22Rv1 (cell line): Measurements from ENCODE around the gene MBD6.

Experiments
- H3K27ac ChIP-seq: fragments of 450-650 bp; 2 replicates; pipeline ENCODE4 v1.5.1; 2017
- ZFX ChIP-seq: fragments of 450-650 bp; IDR thresholded peaks from 2 replicates; pipeline ENCODE4 v1.6.1; 2017; ENCODE audit warnings: antibody characterized with exemption, borderline replicate concordance
- TF ChIP-seq, protein P1 (sequence below): fragments of 450-650 bp; IDR thresholded peaks from 2 replicates; pipeline ENCODE4 v1.5.1; 2017; ENCODE audit warnings: mild to moderate bottlenecking

MBD6 gene

DNA sequence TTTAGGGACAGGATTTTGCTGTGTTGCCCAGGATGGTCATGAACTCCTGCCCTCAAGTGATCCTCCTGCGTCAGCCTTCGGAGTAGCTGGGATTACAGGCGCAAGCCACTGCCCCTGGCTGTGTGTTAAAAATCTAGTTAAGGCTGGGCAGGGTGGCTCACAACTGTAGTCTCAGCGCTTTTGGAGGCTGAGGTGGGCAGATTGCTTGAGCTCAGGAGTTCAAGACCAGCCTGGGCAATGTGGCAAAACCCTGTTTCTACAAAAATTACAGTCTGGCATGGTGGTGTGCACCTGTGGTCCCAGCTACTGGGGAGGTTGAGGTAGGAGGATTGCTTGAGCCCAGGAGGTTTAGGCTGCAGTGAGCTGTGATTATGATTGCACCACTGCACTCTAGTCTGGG is 11.5 kb upstream of the MBD6 start:
- H3K27ac ChIP-seq, result peak overlapping the region; percentile 9; the same call in 1 of the 2 replicates
- TF ChIP-seq, protein P1, sequence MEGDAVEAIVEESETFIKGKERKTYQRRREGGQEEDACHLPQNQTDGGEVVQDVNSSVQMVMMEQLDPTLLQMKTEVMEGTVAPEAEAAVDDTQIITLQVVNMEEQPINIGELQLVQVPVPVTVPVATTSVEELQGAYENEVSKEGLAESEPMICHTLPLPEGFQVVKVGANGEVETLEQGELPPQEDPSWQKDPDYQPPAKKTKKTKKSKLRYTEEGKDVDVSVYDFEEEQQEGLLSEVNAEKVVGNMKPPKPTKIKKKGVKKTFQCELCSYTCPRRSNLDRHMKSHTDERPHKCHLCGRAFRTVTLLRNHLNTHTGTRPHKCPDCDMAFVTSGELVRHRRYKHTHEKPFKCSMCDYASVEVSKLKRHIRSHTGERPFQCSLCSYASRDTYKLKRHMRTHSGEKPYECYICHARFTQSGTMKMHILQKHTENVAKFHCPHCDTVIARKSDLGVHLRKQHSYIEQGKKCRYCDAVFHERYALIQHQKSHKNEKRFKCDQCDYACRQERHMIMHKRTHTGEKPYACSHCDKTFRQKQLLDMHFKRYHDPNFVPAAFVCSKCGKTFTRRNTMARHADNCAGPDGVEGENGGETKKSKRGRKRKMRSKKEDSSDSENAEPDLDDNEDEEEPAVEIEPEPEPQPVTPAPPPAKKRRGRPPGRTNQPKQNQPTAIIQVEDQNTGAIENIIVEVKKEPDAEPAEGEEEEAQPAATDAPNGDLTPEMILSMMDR, result no peak
- TF ChIP-seq ZFX, result no peak

- TF ChIP-seq, protein P1, result no peak
- TF ChIP-seq ZFX, result no peak
- peak overlapping the region; percentile 100; the same call in 1 of the 2 replicates for H3K27ac ChIP-seq
Measured at GRCh38 chr12:57511588-57512325, 10.9 kb upstream of the MBD6 start.

- H3K27ac ChIP-seq, result peak overlapping the region; percentile 100; the same call in 1 of the 2 replicates
- no peak for TF ChIP-seq ZFX
- TF ChIP-seq, protein P1, result no peak
Measured at GRCh38 chr12:57512665-57513064, 10.0 kb upstream of the MBD6 start.

DNA sequence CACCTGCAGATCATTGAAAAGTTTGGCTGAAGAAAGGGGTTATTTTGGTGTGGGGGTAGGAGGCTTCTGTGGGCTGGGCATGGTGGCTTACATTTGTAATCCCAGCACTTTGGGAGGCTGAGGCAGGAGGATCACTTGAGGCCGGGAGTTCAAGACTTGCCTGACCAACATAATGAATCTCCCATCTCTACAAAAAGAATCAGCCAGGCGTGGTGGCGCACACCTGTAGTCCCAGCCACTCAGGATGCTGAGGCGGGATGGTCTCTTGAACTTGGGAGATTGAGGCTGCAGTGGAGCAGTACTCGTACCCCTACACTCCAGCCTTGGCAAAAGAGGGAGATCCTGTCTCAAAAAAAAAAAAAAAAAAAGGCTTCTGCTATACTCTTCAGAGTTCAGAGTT is 9.4 kb upstream of the MBD6 start:
- TF ChIP-seq ZFX, result no peak
- TF ChIP-seq, protein P1, result no peak
- H3K27ac ChIP-seq, result peak overlapping the region; percentile 100

- peak overlapping the region; percentile 100 for H3K27ac ChIP-seq
Measured at GRCh38 chr12:57513677-57514076, 8.9 kb upstream of the MBD6 start.

- H3K27ac ChIP-seq, result peak overlapping the region; percentile 100
Measured at GRCh38 chr12:57514246-57514645, 8.4 kb upstream of the MBD6 start.

DNA sequence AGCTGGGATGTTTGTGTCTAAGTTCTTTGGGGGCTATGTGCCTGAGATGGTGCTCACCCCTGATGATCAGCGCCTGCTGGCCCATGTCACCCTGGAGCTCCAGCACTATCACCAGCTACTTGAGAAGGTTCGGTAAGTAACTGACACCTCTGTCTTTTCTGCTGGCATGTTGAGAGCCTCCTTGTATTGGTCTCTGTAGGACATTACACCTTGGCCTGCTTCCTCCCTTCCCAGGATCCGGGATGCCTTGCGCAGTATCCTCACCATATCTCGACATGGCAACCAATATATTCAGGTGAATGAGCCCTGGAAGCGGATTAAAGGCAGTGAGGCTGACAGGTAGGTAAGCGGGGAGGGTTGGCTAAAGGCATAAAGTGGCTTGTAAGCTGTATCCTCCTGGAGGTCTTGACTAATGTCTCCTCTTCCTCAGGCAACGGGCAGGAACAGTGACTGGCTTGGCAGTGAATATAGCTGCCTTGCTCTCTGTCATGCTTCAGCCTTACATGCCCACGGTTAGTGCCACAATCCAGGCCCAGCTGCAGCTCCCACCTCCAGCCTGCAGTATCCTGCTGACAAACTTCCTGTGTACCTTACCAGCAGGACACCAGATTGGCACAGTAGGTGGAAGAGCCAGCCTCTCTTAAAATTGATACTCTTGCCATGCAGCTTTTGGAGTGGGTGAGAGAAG is 7.8 kb upstream of the MBD6 start:
- peak overlapping the region; percentile 100 for H3K27ac ChIP-seq
- TF ChIP-seq, protein P1, result no peak
- TF ChIP-seq ZFX, result no peak

DNA sequence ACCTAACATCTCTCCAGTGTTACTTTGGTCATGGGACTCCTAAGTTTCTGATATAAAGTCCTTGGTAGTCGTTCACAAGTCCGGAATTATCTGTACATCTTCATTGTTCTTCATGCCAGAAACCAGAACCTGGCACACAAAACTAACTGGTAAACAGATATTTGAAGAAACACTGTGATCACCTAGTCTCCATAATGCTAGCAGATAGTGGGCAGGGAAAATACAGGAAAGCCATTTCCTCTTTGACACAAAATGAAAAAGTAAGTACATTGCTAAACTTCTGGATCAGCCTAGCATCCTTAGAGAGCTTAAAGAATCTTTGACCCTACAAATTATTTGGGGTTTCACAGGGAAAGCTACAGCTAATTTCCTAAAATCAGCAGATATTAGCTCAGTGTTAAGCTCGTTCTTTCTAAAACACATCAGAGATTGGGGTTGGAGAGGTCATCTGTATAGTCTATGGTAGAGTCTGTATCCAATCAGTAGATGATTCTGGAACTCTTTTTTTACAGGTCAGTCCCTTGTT is 7.2 kb upstream of the MBD6 start:
- no peak for TF ChIP-seq ZFX
- TF ChIP-seq, protein P1, result no peak
- H3K27ac ChIP-seq, result peak overlapping the region; percentile 100
